HG02588 (cell line): ENCODE measurements around the gene NOTUM.

Experiments
- ATAC-seq: cut with Tn5 transposase; IDR thresholded peaks from one replicate; pipeline ENCODE4 v1.9.1; 2021; ENCODE audit warnings: mild to moderate bottlenecking, moderate library complexity; ENCODE audit not compliant: unreplicated experiment

Gene NOTUM

GRCh38 chr17:81961087-81961511, at the start of gene NOTUM:
TSS of gene NOTUM (minus strand) at chr17:81961187. CDS start at chr17:81960909, 278 bp downstream.
- ATAC-seq: no peak

GRCh38 chr17:82009413-82009812, 48.4 kb upstream of the NOTUM start:
- no peak for ATAC-seq

GRCh38 chr17:82008941-82009405, 48.0 kb upstream of the NOTUM start:
- no peak for ATAC-seq

GRCh38 chr17:82008258-82008940, 47.4 kb upstream of the NOTUM start:
- no peak for ATAC-seq

- ATAC-seq: no peak
Measured at GRCh38 chr17:82007495-82008257, 46.7 kb upstream of the NOTUM start.

- no peak for ATAC-seq
Measured at GRCh38 chr17:82007228-82007494, 46.2 kb upstream of the NOTUM start.

- ATAC-seq: no peak
Measured at GRCh38 chr17:82006468-82007227, 45.7 kb upstream of the NOTUM start.

- no peak for ATAC-seq
Measured at GRCh38 chr17:82005701-82006348, 44.8 kb upstream of the NOTUM start.

- no peak for ATAC-seq
Measured at GRCh38 chr17:82004517-82005455, 43.8 kb upstream of the NOTUM start.

GRCh38 chr17:82003411-82004381, 42.7 kb upstream of the NOTUM start:
- ATAC-seq: no peak

- no peak for ATAC-seq
Measured at GRCh38 chr17:82001571-82002056, 40.6 kb upstream of the NOTUM start.

GRCh38 chr17:82000803-82001570, 40.0 kb upstream of the NOTUM start:
- ATAC-seq: no peak

- ATAC-seq: no peak
Measured at GRCh38 chr17:81999976-82000802, 39.2 kb upstream of the NOTUM start.

- ATAC-seq: no peak
Measured at GRCh38 chr17:81999587-81999975, 38.6 kb upstream of the NOTUM start.

GRCh38 chr17:81998691-81999438, 37.9 kb upstream of the NOTUM start:
- no peak for ATAC-seq

- no peak for ATAC-seq
Measured at GRCh38 chr17:81998212-81998611, 37.2 kb upstream of the NOTUM start.
